H9 (cell line): ENCODE data around the gene IMMP1L. TPM values are rescaled to one million over a fixed set of nuclear protein-coding genes. Genes with fewer than 3 reads are reported as not detected.
A peak's percentile ranks its signal among the peaks of the same experiment; 100 is the strongest.

Experiments used
- DNase-seq: peaks from one replicate; pipeline ENCODE4 v3.0.0-alpha.2; 2017
- H2AFZ ChIP-seq: one replicate; pipeline ENCODE4 v1.6.1; 2013; ENCODE audit warnings: mild to moderate bottlenecking, low read length, control low read depth, moderate library complexity
- H2AK5ac ChIP-seq: 2 replicates; pipeline ENCODE4 v1.6.1; 2013; ENCODE audit warnings: low read length, control low read depth, mixed read lengths; ENCODE audit not compliant: insufficient read length
- H2BK120ac ChIP-seq: one replicate; pipeline ENCODE4 v1.6.1; 2013; ENCODE audit warnings: low read depth, mild to moderate bottlenecking, low read length, control low read depth, inconsistent platforms; ENCODE audit not compliant: poor library complexity, severe bottlenecking
- H2BK12ac ChIP-seq: 2 replicates; pipeline ENCODE4 v1.6.1; 2013; ENCODE audit warnings: low read length, control low read depth, mixed read lengths, low read depth; ENCODE audit not compliant: insufficient read length
- H2BK15ac ChIP-seq: 2 replicates; pipeline ENCODE4 v1.6.1; 2013; ENCODE audit warnings: low read depth, low read length, control low read depth
- H2BK20ac ChIP-seq: one replicate; pipeline ENCODE4 v1.6.1; 2013; ENCODE audit warnings: low read depth, mild to moderate bottlenecking, low read length, control low read depth, inconsistent platforms; ENCODE audit not compliant: poor library complexity, severe bottlenecking
- H2BK5ac ChIP-seq: 2 replicates; pipeline ENCODE4 v1.6.1; 2013; ENCODE audit warnings: low read length, control low read depth, mixed read lengths; ENCODE audit not compliant: insufficient read length
- H3K14ac ChIP-seq: 2 replicates; pipeline ENCODE4 v1.6.1; 2013; ENCODE audit warnings: low read length, control low read depth; ENCODE audit not compliant: insufficient read depth
- H3K18ac ChIP-seq: 2 replicates; pipeline ENCODE4 v1.6.1; 2013; ENCODE audit warnings: low read depth, mild to moderate bottlenecking, mixed read lengths, low read length, control low read depth; ENCODE audit not compliant: insufficient read length
- H3K23ac ChIP-seq: 2 replicates; pipeline ENCODE4 v1.6.1; 2013; ENCODE audit warnings: low read length, control low read depth, mixed read lengths, low read depth; ENCODE audit not compliant: insufficient read length
- H3K23me2 ChIP-seq: 2 replicates; pipeline ENCODE4 v1.6.1; 2013; ENCODE audit warnings: low read depth, mild to moderate bottlenecking, mixed read lengths, low read length, control low read depth; ENCODE audit not compliant: insufficient read length, poor library complexity, severe bottlenecking
- H3K27ac ChIP-seq: 2 replicates; pipeline ENCODE4 v1.5.1; 2013; ENCODE audit warnings: low read length, control low read depth, mixed read lengths, low read depth; ENCODE audit not compliant: insufficient read length
- H3K27me3 ChIP-seq: 2 replicates; pipeline ENCODE4 v1.6.1; 2013; ENCODE audit warnings: low read length, control low read depth, inconsistent platforms; ENCODE audit not compliant: insufficient read depth
- H3K4ac ChIP-seq: 2 replicates; pipeline ENCODE4 v1.6.1; 2013; ENCODE audit warnings: low read depth, mild to moderate bottlenecking, control low read depth, inconsistent platforms, low read length, moderate library complexity
- H3K4me1 ChIP-seq: 2 replicates; pipeline ENCODE4 v1.6.1; 2013; ENCODE audit warnings: low read length, control low read depth, inconsistent platforms; ENCODE audit not compliant: insufficient read depth
- H3K4me2 ChIP-seq: 2 replicates; pipeline ENCODE4 v1.6.1; 2013; ENCODE audit warnings: low read length, control low read depth, mixed read lengths; ENCODE audit not compliant: insufficient read length, insufficient read depth
- H3K56ac ChIP-seq: 2 replicates; pipeline ENCODE4 v1.6.1; 2013; ENCODE audit warnings: low read depth, mild to moderate bottlenecking, mixed read lengths, low read length, control low read depth; ENCODE audit not compliant: insufficient read length
- H3K79me1 ChIP-seq: 2 replicates; pipeline ENCODE4 v1.6.1; 2013; ENCODE audit warnings: low read depth, mild to moderate bottlenecking, moderate library complexity, low read length, control low read depth, inconsistent platforms; ENCODE audit not compliant: insufficient read depth, poor library complexity, severe bottlenecking
- H3K79me2 ChIP-seq: 2 replicates; pipeline ENCODE4 v1.6.1; 2013; ENCODE audit warnings: low read length, control low read depth, inconsistent platforms; ENCODE audit not compliant: insufficient read depth
- H3K9ac ChIP-seq: 2 replicates; pipeline ENCODE4 v1.6.1; 2013; ENCODE audit warnings: low read length, control low read depth, mixed read lengths; ENCODE audit not compliant: insufficient read length; ENCODE audit errors: extremely low read depth
- H3K9me3 ChIP-seq: one replicate; pipeline ENCODE4 v1.6.1; 2013; ENCODE audit warnings: low read depth, low read length, inconsistent platforms; ENCODE audit not compliant: control insufficient read depth
- H3T11ph ChIP-seq: one replicate; pipeline ENCODE4 v1.6.1; 2013; ENCODE audit warnings: mild to moderate bottlenecking, low read length, control low read depth, inconsistent platforms
- H4K20me1 ChIP-seq: one replicate; pipeline ENCODE4 v1.6.1; 2013; ENCODE audit not compliant: control insufficient read depth, insufficient read length, insufficient read depth
- H4K5ac ChIP-seq: 2 replicates; pipeline ENCODE4 v1.6.1; 2013; ENCODE audit warnings: low read depth, mild to moderate bottlenecking, mixed read lengths, low read length, control low read depth; ENCODE audit not compliant: insufficient read length
- H4K8ac ChIP-seq: replicated peaks from 2 replicates; pipeline ENCODE4 v1.6.1; 2013; ENCODE audit warnings: low read length, control low read depth, mixed read lengths, low read depth; ENCODE audit not compliant: insufficient read length
- H4K91ac ChIP-seq: 2 replicates; pipeline ENCODE4 v1.6.1; 2013; ENCODE audit warnings: low read depth, mild to moderate bottlenecking, moderate library complexity, mixed read lengths, low read length, control low read depth; ENCODE audit not compliant: insufficient read length
- H3K27ac Mint-ChIP-seq, 3 experiments: 2 replicates in 2 of 3; 3 replicates in 1 of 3; pipeline ENCODE4 v1.8.0; 2020 to 2021; ENCODE audit warnings: mixed read lengths in 3 of 3, mild to moderate bottlenecking in 1 of 3, moderate library complexity in 1 of 3
- H3K27me3 Mint-ChIP-seq: 2 replicates; pipeline ENCODE4 v1.8.0; 2021; ENCODE audit warnings: low read depth, mild to moderate bottlenecking, moderate library complexity, mixed read lengths
- H3K36me3 Mint-ChIP-seq, 3 experiments: 2 replicates in 2 of 3; 3 replicates in 1 of 3; pipeline ENCODE4 v1.8.0; 2020 to 2021; ENCODE audit warnings: low read depth in 3 of 3, mixed read lengths in 3 of 3; ENCODE audit not compliant: insufficient read depth in 1 of 3
- H3K4me1 Mint-ChIP-seq, 2 experiments: 2 replicates each; pipeline ENCODE4 v1.8.0; 2020; ENCODE audit warnings: mixed read lengths in 2 of 2
- H3K4me3 Mint-ChIP-seq, 2 experiments: 2 replicates in 1 of 2; 3 replicates in 1 of 2; pipeline ENCODE4 v1.8.0; 2020 to 2021; ENCODE audit warnings: mild to moderate bottlenecking in 2 of 2, mixed read lengths in 2 of 2, moderate library complexity in 1 of 2
- H3K9me3 Mint-ChIP-seq, 2 experiments: 2 replicates in 1 of 2; 3 replicates in 1 of 2; pipeline ENCODE4 v1.8.0; 2020; ENCODE audit warnings: mild to moderate bottlenecking in 2 of 2, mixed read lengths in 2 of 2, moderate library complexity in 1 of 2
- CTCF ChIP-seq: fragments of 200-600 bp; sonication (generic); conservative IDR thresholded peaks from 3 replicates; pipeline ENCODE4 v1.8.0; 2021; ENCODE audit warnings: antibody characterized with exemption, mild to moderate bottlenecking
- WGBS: extraction: QIAGEN DNeasy Blood & Tissue Kit; methylation state at CpG from one replicate; pipeline ENCODE4 v1.1.7; 2013; ENCODE audit warnings: missing lambda C conversion rate, low lambda C conversion rate, mixed read lengths; ENCODE audit not compliant: insufficient read length; ENCODE audit errors: extremely low coverage; 5-methylcytosine and 5-hydroxymethylcytosine counted together
- total RNA-seq: library from RNA; stranded (reverse); gene quantifications from 2 replicates; pipeline ENCODE4 v1.2.1, GENCODE V29; 2021

Gene IMMP1L
- total RNA-seq, 1 experiment from 2014 or later: 27.0 TPM

- Histone ChIP-seq H3K79me2 (no peaks in the 10 kb centered on the region), H3K23me2 (no peaks in the 10 kb centered on the region), H4K5ac (no peak overlapping the region), H3K9me3 (no peaks in the 10 kb centered on the region), H3K79me1 (no peaks in the 10 kb centered on the region), H2AFZ (no peak overlapping the region), H3T11ph (no peak overlapping the region), H3K4me1 (peaks cover 5% of the 10 kb centered on the region), H3K18ac (no peak overlapping the region), H4K8ac (no peak overlapping the region), H3K23ac (no peak overlapping the region), H3K14ac (no peak overlapping the region), H2AK5ac (no peak overlapping the region), H2BK15ac (no peak overlapping the region), H3K9ac (no peak overlapping the region), H3K4ac (no peak overlapping the region), H4K91ac (no peak overlapping the region), H3K27ac (no peak overlapping the region), H2BK120ac (no peak overlapping the region), H4K20me1 (no peaks in the 10 kb centered on the region), H3K56ac (no peak overlapping the region), H2BK20ac (no peak overlapping the region), H2BK5ac (no peak overlapping the region), H2BK12ac (no peak overlapping the region), H3K4me2 (no peak overlapping the region), H3K27me3 (no peaks in the 10 kb centered on the region)
- Mint-ChIP-seq H3K9me3 (peaks cover 9 to 11% of the 10 kb centered on the region in 2 experiments), H3K27me3 (no peaks in the 10 kb centered on the region), H3K4me3 (no peak overlapping the region), H3K27ac (0 out of 7 replicates have a peak overlapping the region, but pooled peaks of 1 of the 3 experiments have one; percentile 20), H3K36me3 (peaks cover 11 to 14% (median 13%) of the 10 kb centered on the region in 3 experiments), H3K4me1 (peaks cover 45 to 57% of the 10 kb centered on the region in 2 experiments)
- no peak for DNase-seq
- WGBS: no CpG with 5 or more reads among the region's 4 CpGs
- no peak for TF ChIP-seq CTCF
These were observed 94.0 kb downstream of the IMMP1L start for GRCh38 chr11:31415435-31415834.
